Pancreas (tissue), 10 donors: ENCODE measurements around the gene CALN1. TPM values are rescaled to one million over a fixed set of nuclear protein-coding genes. Genes with fewer than 3 reads are reported as not detected.

Experiments used
- ATAC-seq, 4 donors: fragments of 200-7000 bp; cut with Tn5 transposase; one replicate each; pipeline versions ENCODE4 v1.8.0 to v1.9.1; 2020; ENCODE audit warnings: mild to moderate bottlenecking in 4 of 4, moderate library complexity in 4 of 4
- DNase-seq, 6 donors: peaks; one replicate each; pipeline ENCODE4 v3.0.0-alpha.2; 2020
- FAIRE-seq: peaks from 2 replicates; lab custom pipeline; 2012; peaks lifted over from hg19 to GRCh38; lab: Jason Lieb, UNC
- H3K27ac ChIP-seq, 4 donors: fragments of 200-600 bp; sonication (generic); 1 replicate in 3 of 4; 2 replicates in 1 of 4; pipeline versions ENCODE4 v1.5.0 to v1.8.0; 2020
- H3K27me3 ChIP-seq, 4 donors: fragments of 200-600 bp; one replicate each; pipeline ENCODE4 v1.8.0; 2021
- H3K36me3 ChIP-seq, 3 donors: fragments of 200-600 bp; sonication (generic) in 1 of 3; one replicate each; pipeline versions ENCODE4 v1.5.0 to v1.8.0; 2020 to 2021
- H3K4me1 ChIP-seq, 3 donors: fragments of 200-600 bp; one replicate each; pipeline ENCODE4 v1.8.0; 2021
- H3K4me3 ChIP-seq, 4 donors: fragments of 200-600 bp; sonication (generic) in 2 of 4; one replicate each; pipeline versions ENCODE4 v1.5.0 to v1.8.0; 2020 to 2021
- H3K9me3 ChIP-seq, 4 donors: fragments of 200-600 bp; one replicate each; pipeline ENCODE4 v1.8.0; 2021
- WGBS, 2 donors: extraction: QIAGEN DNeasy Blood & Tissue Kit; methylation state at CpG; one replicate each; pipeline ENCODE4 v1.1.7; 2013; 5-methylcytosine and 5-hydroxymethylcytosine counted together
- intact Hi-C, 3 donors: fragments of 100-400 bp; cut with DNase I; formaldehyde crosslinking; loops; one replicate each; pipeline versions ENCODE4 v1.11.1 to v1.14.2; 2022
- polyA plus RNA-seq, 2 donors: library from polyadenylated mRNA; stranded (reverse); fragments of 200-250 nt; gene quantifications; one replicate each; pipeline ENCODE4 v1.2.3, GENCODE V29; 2013
- total RNA-seq, 6 donors: library from RNA; stranded (reverse); fragmentation: NEBNext Ultra II Directional in 4 of 6; extraction: Animal tissue kit (Norgen Biotek cat#: 25700) in 4 of 6; gene quantifications; one replicate each; pipeline versions ENCODE4 v1.2.1 to v1.2.4, GENCODE V29; 2021 to 2023
- TF ChIP-seq, protein P1 (sequence below), 4 donors: fragments of 200-600 bp; sonication (generic) in 3 of 4; IDR thresholded peaks; one replicate each; pipeline versions ENCODE4 v1.5.0 to v1.8.0; 2021; ENCODE audit warnings: antibody characterized with exemption in 4 of 4
- donor health status: healthy with polysubstance abuse.
- donor health status: DM: no; HTN: no; CAD: no; lungs with moderate emphysema.
- donor health status: DM: no; HTN: no; CAD: no.
- donor health status: control.
- donor health status: control.
- donor health status: Bipolar disorder and iron deficiency.
- donor health status: DM: yes; HTN: yes; CAD: no.
- donor health status: DM: no; HTN: no; CAD: no.
- donor health status: DM: no; HTN: no; CAD: no.
- donor health status: DM: yes; HTN: yes; CAD: no.

Gene CALN1
- total and polyA plus RNA-seq, 8 donors = 0.39 to 18.4 (median 1.5) TPM

- H3K27me3 ChIP-seq = no peaks in the 10 kb centered on the region
- H3K9me3 ChIP-seq = no peaks in the 10 kb centered on the region
- peak in 1 of 4 donors; percentile 40 for ATAC-seq
- DNase-seq = no peak
- WGBS, 2 donors = 68 to 84% methylated on average over 8 of the region's 8 CpGs
- H3K27ac ChIP-seq = no peak overlapping the region
- H3K36me3 ChIP-seq = no peaks in the 10 kb centered on the region
- FAIRE-seq = no peak
- intact Hi-C loops = no loop called here
- no peak overlapping the region for H3K4me3 ChIP-seq
- no peaks in the 10 kb centered on the region for H3K4me1 ChIP-seq
- TF ChIP-seq, protein P1, sequence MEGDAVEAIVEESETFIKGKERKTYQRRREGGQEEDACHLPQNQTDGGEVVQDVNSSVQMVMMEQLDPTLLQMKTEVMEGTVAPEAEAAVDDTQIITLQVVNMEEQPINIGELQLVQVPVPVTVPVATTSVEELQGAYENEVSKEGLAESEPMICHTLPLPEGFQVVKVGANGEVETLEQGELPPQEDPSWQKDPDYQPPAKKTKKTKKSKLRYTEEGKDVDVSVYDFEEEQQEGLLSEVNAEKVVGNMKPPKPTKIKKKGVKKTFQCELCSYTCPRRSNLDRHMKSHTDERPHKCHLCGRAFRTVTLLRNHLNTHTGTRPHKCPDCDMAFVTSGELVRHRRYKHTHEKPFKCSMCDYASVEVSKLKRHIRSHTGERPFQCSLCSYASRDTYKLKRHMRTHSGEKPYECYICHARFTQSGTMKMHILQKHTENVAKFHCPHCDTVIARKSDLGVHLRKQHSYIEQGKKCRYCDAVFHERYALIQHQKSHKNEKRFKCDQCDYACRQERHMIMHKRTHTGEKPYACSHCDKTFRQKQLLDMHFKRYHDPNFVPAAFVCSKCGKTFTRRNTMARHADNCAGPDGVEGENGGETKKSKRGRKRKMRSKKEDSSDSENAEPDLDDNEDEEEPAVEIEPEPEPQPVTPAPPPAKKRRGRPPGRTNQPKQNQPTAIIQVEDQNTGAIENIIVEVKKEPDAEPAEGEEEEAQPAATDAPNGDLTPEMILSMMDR (IDR thresholded peaks at IDR 0.05) = no peak
Measured at GRCh38 chr7:71987200-71987767, 424.9 kb downstream of the CALN1 start.

- ATAC-seq (no peak), FAIRE-seq (no peak), DNase-seq (no peak)
- H3K36me3 ChIP-seq = no peaks in the 10 kb centered on the region
- TF ChIP-seq, protein P1 (IDR thresholded peaks at IDR 0.05) = no peak
- WGBS, 2 donors = 67 to 78% methylated on average over 2 of the region's 2 CpGs
- H3K4me1 ChIP-seq = no peaks in the 10 kb centered on the region
- H3K9me3 ChIP-seq = no peaks in the 10 kb centered on the region
- no peak overlapping the region for H3K27ac ChIP-seq
- intact Hi-C loops = no loop called here
- no peaks in the 10 kb centered on the region for H3K27me3 ChIP-seq
- H3K4me3 ChIP-seq = no peak overlapping the region
Measured at GRCh38 chr7:71984348-71984747, 427.8 kb downstream of the CALN1 start.

DNA sequence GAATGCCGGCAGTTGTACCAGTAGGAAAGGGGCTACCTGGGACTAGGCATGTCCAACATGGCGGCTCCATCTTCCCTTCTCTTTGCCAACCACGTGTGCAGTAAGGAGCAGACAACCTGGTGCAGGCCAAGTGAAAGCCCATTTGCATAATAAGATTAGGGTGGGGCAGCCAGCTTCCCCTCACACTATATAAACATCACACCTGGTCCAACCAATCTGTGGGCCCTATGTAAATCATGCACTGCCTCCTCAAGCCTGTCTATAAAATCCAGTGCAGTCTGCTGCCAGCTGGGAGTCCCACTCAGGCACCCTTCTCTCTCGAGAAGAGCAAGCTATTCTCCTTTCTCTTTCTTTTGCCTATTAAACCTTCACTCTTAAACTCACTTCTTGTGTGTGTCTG, 429.3 kb downstream of the CALN1 start:
- FAIRE-seq (no peak), DNase-seq (no peak), ATAC-seq (no peak)
- H3K4me1 ChIP-seq = no peaks in the 10 kb centered on the region
- H3K36me3 ChIP-seq = no peaks in the 10 kb centered on the region
- TF ChIP-seq, protein P1 (IDR thresholded peaks at IDR 0.05) = no peak
- no peaks in the 10 kb centered on the region for H3K9me3 ChIP-seq
- WGBS, 2 donors = 59 to 65% methylated on average over 4 of the region's 4 CpGs
- no peak overlapping the region for H3K27ac ChIP-seq
- H3K27me3 ChIP-seq = no peaks in the 10 kb centered on the region
- intact Hi-C loops = no loop called here
- no peak overlapping the region for H3K4me3 ChIP-seq

- TF ChIP-seq, protein P1 (IDR thresholded peaks at IDR 0.05) = no peak
- intact Hi-C loops = no loop called here
- H3K9me3 ChIP-seq = no peaks in the 10 kb centered on the region
- no peaks in the 10 kb centered on the region for H3K27me3 ChIP-seq
- H3K4me1 ChIP-seq = no peaks in the 10 kb centered on the region
- no peak overlapping the region for H3K27ac ChIP-seq
- no peak for DNase-seq
- no peak for FAIRE-seq
- no peak for ATAC-seq
- H3K36me3 ChIP-seq = no peaks in the 10 kb centered on the region
- WGBS, 2 donors = 37 to 52% methylated on average over 7 of the region's 7 CpGs
- H3K4me3 ChIP-seq = no peak overlapping the region
Measured at GRCh38 chr7:71976645-71977044, 435.5 kb downstream of the CALN1 start.

DNA sequence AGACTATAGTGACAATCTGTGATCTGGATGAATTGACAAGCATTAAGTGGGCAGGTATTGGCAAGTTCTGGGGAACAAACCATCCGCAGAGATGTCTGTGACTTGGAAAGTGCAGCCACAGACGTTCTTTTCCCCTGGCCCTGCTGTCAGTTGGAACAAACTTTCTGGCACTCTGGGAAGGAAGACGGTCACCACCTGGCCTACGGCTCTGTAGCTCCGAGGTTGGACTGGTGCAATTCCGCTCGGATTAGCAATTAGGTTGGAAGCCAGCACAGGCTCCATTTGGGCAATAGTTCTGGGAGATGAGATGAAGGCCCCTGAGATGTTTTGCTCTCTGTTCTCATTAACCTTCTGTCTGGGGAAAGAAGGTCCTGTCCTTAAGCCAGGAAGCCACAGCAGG, 437.5 kb downstream of the CALN1 start:
- TF ChIP-seq, protein P1 (IDR thresholded peaks at IDR 0.05) = no peak
- no peaks in the 10 kb centered on the region for H3K4me1 ChIP-seq
- no peaks in the 10 kb centered on the region for H3K36me3 ChIP-seq
- H3K9me3 ChIP-seq = no peaks in the 10 kb centered on the region
- H3K27ac ChIP-seq = no peak overlapping the region
- 73 to 83% methylated on average over 7 of the region's 7 CpGs for WGBS, 2 donors
- no peak overlapping the region for H3K4me3 ChIP-seq
- DNase-seq = no peak
- intact Hi-C loops = no loop called here
- H3K27me3 ChIP-seq = no peaks in the 10 kb centered on the region
- ATAC-seq = no peak
- no peak for FAIRE-seq
